Measurements from ENCODE around the gene NT5C.

Gene NT5C

DNA sequence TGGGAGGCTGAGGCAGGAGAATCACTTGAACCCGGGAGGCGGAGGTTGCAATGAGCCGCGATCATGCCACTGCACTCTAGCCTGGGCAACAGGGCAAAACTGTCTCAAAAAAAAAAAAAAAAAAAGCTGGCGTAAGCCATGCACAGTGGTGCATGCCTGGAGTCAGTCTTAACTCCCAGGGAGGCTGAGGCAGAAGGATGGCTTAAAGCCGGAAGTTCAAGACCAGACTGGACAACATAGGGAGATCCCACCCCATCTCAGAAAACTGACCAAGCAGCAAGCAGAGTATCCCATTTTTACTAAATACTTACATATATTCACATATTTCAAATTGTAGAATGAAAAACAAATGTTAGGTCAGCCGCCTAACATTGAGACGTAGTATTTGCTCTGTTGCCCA is 4.6 kb downstream of the NT5C start:
- DNase-seq (ENCODE audit: low read depth): no peak
- no peak overlapping the region for H3K4me3 ChIP-seq (ENCODE audit: control insufficient read depth, low read depth, low read length)
- TF ChIP-seq, protein P1, sequence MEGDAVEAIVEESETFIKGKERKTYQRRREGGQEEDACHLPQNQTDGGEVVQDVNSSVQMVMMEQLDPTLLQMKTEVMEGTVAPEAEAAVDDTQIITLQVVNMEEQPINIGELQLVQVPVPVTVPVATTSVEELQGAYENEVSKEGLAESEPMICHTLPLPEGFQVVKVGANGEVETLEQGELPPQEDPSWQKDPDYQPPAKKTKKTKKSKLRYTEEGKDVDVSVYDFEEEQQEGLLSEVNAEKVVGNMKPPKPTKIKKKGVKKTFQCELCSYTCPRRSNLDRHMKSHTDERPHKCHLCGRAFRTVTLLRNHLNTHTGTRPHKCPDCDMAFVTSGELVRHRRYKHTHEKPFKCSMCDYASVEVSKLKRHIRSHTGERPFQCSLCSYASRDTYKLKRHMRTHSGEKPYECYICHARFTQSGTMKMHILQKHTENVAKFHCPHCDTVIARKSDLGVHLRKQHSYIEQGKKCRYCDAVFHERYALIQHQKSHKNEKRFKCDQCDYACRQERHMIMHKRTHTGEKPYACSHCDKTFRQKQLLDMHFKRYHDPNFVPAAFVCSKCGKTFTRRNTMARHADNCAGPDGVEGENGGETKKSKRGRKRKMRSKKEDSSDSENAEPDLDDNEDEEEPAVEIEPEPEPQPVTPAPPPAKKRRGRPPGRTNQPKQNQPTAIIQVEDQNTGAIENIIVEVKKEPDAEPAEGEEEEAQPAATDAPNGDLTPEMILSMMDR (IDR thresholded peaks at IDR 0.05; ENCODE audit: control insufficient read depth, insufficient read depth, low read depth, low read length, missing control alignments): no peak

DNA sequence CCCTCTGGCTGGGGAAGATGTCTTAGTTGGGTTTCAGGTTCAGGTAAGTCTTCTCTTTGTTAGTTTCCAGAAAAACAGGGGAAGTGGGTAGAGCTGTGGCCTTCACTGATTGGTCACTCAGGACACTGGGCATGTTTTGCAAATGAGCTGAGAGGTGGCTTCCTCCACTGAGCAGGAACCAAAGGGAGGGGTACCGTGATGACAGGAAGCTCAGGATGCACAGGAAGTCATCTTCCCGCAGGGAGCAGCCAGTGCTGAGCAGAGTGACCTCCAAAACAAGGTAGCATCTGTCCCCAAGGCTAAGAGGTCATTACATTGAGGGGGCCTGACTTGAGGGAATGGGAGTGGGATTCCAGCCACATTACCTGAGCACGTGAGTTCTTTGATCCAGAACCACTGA is 5.6 kb downstream of the NT5C start:
- TF ChIP-seq, protein P1 (IDR thresholded peaks at IDR 0.05; ENCODE audit: control insufficient read depth, insufficient read depth, low read depth, low read length, missing control alignments): no peak
- no peak for DNase-seq (ENCODE audit: low read depth)

DNA sequence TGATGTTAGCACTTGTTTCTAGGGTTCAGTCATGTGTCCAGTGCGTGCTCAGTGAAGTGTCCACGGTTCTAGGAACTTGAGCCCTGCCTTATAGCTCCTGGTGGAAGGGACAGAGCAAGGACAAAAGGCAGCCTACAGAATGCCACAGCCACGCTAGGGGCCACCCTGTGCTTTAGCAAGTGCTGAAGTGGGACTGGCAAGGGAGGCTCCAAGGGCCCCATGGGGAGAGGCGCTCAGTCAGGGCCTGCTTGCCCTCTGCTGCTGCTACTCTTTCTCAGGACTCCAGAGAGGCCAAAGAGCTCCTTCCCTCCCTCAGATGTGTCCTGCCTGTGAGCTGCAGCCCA is 6.8 kb downstream of the NT5C start:
- TF ChIP-seq, protein P1 (IDR thresholded peaks at IDR 0.05; ENCODE audit: control insufficient read depth, insufficient read depth, low read depth, low read length, missing control alignments): no peak
- no peak for DNase-seq (ENCODE audit: low read depth)
- no peak overlapping the region for H3K4me3 ChIP-seq (ENCODE audit: control insufficient read depth, low read depth, low read length)

More for the DNA sequence above, 5.6 kb downstream of the NT5C start:
- no peak overlapping the region for H3K4me3 ChIP-seq (ENCODE audit: control insufficient read depth, low read depth, low read length)

DNA sequence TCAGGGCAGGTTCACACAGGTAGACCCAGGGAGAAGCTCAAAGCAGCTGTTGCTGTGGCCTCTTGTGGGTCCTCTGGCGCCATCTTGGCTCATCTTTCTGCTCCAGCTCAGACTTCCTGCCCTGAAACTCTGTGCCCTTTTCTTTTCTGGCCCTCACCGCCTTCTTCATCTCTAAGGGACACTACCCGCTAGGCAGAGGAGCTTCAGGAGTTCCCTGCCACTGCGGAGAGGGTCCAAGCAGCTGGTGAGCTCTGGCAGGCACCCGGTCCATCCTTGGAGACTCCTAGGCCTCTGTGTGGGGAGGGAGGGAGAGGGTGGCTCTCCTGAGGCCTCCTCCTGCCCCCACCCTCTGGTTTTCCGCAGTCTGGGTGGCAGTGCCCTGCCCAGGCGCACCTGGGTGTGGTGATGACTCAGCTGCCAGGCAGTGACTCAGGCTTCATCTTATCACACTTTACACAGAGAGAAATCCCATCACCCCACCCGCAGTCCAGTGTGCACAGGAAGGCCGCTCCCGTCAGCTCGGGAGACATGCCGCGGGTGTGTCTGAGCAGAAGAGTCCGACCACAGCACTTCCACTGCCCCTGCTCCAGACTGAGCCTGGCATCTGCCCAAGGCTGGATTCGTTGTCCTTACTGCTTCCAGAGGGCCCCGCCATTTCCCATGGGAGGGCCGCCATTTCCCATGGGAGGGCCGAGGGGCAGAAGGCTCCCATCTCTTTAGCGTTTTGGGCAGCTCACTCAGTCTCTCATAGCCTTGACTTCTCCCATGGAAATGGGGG is 7.3 kb downstream of the NT5C start:
- TF ChIP-seq, protein P1 (IDR thresholded peaks at IDR 0.05; ENCODE audit: control insufficient read depth, insufficient read depth, low read depth, low read length, missing control alignments): no peak
- no peak overlapping the region for H3K4me3 ChIP-seq (ENCODE audit: control insufficient read depth, low read depth, low read length)
- no peak for DNase-seq (ENCODE audit: low read depth)

DNA sequence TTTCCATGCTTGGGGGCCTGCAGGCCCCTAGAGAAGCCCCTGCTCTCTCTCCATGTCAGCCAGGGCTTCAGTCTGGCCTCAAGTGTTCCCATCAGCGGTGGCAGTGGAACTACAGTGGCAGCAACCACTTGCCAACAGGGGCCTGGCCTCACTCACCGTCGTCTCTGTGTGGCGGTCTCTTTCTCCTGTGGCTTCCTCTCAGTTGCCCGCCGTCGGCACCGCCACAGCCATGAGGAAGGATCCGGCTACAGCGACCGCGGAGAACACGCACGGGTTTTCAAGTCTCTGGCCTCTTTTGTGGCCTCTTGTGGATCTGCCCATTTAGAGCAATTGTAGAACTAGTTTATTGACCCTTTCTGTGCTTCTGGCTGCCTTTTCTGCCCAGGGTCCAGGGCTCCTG is 13.2 kb downstream of the NT5C start:
- TF ChIP-seq, protein P1 (IDR thresholded peaks at IDR 0.05; ENCODE audit: control insufficient read depth, insufficient read depth, low read depth, low read length, missing control alignments): no peak
- DNase-seq (ENCODE audit: low read depth): no peak
- H3K4me3 ChIP-seq (ENCODE audit: control insufficient read depth, low read depth, low read length): no peak overlapping the region

DNA sequence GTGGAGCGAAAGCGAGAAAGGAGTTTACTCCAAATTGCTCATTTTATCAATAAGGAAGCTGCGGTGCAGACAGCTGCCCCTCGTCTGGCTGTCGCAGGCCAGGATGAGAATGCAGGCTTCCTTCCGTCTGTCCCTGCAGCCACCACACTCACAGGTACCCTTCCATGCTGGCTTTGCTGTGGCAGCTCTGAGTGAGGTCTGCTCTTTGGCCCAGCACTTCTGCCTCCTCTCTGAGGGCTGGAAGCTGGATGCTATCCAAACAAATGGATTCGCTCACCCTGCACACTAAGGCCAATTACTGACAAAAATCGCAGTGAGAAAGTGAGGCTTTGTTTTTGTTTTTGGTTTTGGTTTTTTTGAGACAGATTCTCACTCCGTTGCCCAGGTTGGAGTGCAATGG is 14.8 kb downstream of the NT5C start:
- TF ChIP-seq, protein P1 (IDR thresholded peaks at IDR 0.05; ENCODE audit: control insufficient read depth, insufficient read depth, low read depth, low read length, missing control alignments): no peak
- DNase-seq (ENCODE audit: low read depth): no peak

More for the DNA sequence above, 14.8 kb downstream of the NT5C start:
- no peak overlapping the region for H3K4me3 ChIP-seq (ENCODE audit: control insufficient read depth, low read depth, low read length)
